ENCODE measurements around the gene PTPRN2.
"Not testable (repeated sequence)": the region's sequence is repeated elsewhere in the genome, so short reads cannot be mapped to it uniquely, and the experiment has no call there.

PTPRN2 gene

DNA sequence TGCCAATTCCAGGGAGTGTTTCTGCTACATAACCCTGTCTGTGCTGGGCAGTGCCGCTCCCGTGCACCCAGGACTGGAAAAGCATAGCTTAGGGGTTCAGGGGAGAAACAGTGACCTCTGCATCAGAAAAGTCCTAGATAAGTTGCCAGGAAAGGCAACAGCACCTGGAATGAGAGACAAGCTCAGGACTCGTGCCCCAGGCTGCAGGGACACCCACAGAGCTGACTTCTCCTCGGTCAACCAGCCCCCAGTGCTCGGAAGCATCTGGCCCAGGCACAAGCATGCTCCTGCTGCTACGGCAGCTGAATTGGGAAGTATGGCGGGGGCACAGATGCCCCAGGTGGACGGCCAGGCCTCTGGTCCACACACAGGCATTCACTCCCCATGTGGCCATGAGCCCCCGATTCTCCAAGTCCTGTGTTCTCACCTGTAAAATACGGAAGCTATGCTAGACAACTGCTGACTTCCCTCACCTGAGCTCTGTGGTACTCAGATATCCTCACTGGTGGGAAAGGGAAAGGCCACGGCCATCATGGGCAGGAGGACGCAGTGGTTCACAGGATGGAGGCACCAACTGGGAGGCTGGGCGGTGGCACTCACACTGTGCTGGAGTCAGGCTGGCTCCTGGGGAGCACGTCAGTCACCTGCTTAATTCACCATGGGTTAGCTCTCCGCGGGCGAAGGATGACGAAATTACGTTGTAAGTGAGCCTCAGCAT, 220.5 kb downstream of the PTPRN2 start:
- no peak for DNase-seq (ENCODE audit: low spot score)

DNA sequence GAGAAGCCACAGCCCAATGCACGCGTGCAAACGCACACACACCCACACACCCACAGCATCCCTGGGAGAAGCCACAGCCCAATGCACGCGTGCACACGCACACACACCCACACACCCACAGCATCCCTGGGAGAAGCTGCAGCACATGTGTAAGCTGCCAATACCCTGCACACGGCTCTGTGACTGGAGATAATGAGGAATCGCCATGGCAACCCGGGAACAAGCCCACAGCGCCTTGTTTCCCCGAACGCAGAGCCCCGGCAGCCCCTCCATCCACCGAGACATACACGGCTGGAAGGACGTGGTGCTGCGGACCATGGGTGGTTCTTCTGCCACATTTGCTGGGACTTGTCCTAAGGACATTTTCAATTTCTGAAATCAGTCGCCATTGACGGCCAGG, 221.3 kb downstream of the PTPRN2 start:
- DNase-seq (ENCODE audit: low spot score), result no peak

DNA sequence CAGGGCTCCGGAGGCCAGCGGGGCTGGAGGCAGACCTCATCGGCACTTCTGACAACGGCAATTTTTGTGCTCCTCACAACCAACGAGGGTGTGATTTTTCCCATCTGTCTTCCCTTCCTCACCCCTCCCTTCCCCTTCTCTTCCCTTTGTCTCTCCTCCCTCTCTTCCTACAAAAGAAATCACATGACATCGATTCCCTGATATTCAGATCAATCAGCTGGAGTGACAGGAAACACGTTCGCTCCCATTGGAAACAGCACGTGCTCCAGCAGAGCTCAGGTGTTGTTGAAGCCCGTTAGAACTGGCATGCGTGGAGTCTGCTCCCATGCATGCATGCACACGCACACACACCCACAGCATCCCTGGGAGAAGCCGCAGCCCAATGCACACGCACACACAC, 222.4 kb downstream of the PTPRN2 start:
- no peak for DNase-seq (ENCODE audit: low spot score)

DNA sequence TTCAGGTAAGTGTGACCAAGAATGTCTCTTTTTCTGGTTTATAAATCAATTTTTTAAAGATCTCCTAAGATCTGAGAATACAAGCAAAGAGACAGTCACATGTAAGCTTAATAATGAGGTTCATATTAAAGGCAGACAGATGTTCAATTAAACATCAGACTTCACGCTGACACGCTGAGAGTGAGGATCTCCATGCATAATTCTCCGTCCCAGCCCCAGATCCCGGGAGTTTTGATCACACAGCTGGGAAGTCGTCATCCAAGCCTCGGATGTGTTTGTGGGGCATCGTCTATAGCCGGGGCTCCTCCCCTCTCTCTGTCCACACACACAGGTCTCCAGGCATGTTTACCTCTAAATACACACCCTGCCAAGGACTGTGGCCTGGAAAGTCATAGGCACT, 223.2 kb downstream of the PTPRN2 start:
- DNase-seq (ENCODE audit: low spot score), result no peak

DNA sequence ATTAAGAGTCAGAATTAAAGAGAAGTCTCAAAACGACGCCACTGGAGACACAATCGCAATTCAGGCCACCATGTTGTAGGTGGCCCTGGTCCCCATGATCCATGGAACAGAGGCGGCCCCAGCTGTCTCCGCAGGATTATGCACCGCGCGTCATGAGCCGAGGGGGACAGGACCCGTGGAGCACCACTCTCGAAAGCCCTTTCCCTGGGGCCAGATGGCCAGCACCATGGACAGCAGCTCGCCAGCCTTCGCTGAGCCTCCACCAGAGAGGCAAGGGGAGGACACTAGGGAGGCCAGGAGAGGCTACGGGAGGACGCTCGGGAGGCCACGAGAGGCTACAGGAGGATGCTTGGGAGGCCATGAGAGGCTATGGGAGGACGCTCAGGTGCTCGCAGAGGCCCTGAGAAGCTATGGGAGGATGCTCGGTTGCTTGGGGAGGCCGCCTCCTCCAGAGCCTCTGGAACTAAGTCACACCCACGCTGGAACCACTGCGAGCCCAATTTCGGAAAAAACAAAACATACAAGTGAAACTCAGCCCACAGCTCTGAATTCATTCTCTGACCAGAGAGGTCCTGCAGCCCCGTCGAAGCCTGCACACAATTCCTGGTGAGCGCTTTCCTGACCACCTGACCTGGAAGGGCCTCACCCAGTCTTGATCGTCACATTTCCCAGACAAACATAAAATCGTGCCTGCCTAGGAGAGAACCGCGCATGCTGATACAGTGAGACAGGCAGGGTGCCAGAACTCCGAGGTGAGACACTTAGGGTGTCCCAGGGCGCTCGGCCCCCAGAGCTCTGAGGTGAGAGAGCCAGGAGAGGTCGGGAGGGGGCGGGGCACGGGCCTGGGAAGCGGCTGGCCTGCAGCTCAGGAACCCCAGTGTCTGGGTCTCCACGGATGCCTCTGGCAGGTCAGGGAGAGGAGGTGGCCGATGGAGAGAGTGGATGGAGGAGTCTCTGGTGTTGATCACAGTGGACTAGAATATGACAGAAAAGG, 224.4 kb downstream of the PTPRN2 start:
- no peak for DNase-seq (ENCODE audit: low spot score)

GRCh38 chr7:158362001-158362400, 225.6 kb downstream of the PTPRN2 start:
- DNase-seq (ENCODE audit: low spot score), result no peak

- DNase-seq (ENCODE audit: low spot score), result no peak
Observed at GRCh38 chr7:158361326-158361946, 226.2 kb downstream of the PTPRN2 start.

DNA sequence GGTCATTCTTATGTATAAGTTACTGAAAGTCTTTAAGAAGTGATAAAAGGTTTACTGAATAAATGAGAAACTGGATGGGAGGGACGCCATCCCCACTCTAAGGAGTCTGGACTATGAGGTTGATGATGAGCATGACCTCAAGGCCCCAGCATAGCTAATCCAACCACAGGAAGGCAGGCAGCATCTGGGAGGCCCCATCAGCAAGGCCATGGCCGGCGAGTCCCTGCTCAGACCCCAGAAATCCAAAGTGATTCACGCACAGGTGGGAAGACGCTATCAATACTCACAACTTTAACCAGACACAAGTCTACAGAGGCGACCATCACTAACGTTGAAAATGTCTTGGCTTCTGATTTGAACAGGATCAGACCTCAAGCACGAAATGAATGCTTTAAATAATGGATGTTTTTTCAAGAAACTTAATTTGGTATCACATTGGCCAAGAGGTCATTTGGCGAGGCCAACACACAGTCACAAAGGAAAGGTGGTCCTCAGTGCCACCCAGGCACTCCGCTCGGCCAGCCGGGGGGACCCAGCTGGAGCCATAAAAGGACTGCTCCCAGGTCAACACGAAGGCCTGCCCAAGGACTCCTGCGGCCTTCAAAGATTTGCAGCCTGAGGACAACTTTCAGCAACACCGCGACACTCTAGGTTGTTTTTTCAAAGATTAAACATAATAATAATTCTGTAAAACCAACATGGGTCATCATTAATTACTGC, 228.5 kb downstream of the PTPRN2 start:
- DNase-seq (ENCODE audit: low spot score), result no peak

GRCh38 chr7:158357898-158358821, 229.5 kb downstream of the PTPRN2 start:
- no peak for DNase-seq (ENCODE audit: low spot score)

DNA sequence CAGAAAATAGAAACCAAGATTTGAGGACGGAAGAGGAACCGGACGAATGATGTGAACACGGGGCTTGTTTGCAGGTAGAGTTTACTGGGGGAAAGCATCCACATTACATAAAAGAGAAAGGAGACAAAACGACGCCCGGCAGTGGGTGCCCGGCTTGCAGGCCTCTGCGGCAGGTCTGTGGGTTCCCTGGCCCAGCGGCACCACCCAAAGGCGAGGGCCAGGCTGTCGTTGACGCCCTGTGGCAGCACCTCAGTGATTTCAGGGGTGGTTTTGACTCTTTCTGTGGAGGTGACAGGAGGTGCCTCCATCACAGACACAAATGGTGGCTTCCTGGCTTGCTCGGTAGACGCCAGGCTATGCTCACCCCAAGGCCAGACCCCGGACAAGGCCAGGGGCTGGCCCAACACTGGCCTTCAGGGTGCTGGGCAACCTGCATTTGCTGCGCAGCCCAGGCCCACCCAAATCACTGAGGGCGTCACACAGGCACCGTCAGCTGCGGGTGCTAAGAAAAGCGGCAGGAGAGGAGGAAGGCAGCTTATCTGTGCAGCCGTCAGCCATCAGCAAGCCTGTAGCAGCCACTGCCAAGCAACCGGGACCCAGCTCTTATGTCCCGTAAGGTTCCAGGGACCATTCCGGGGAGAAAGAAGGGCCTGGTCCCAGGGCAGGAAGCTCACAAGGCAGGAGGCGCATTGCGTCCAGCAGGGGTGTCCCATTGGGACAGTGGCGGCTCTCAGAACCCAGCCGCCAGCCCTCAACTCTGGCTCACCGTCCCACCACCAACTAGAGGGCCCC, 230.3 kb downstream of the PTPRN2 start:
- DNase-seq (ENCODE audit: low spot score), result no peak

GRCh38 chr7:158356454-158356853, 231.2 kb downstream of the PTPRN2 start:
- DNase-seq (ENCODE audit: low spot score), result no peak

- no peak for DNase-seq (ENCODE audit: low spot score)
Observed at GRCh38 chr7:158355456-158356065, 232.1 kb downstream of the PTPRN2 start.

- no peak for DNase-seq (ENCODE audit: low spot score)
Observed at GRCh38 chr7:158354861-158355260, 232.8 kb downstream of the PTPRN2 start.

GRCh38 chr7:158353606-158354570, 233.7 kb downstream of the PTPRN2 start:
- DNase-seq (ENCODE audit: low spot score), result no peak

- DNase-seq (ENCODE audit: low spot score), result not testable (repeated sequence)
Observed at GRCh38 chr7:158351899-158352729, 235.5 kb downstream of the PTPRN2 start.

GRCh38 chr7:158351481-158351880, 236.1 kb downstream of the PTPRN2 start:
- no peak for DNase-seq (ENCODE audit: low spot score)

GRCh38 chr7:158351051-158351450, 236.6 kb downstream of the PTPRN2 start:
- no peak for DNase-seq (ENCODE audit: low spot score)
